Dedifferentiated amniotic fluid mesenchymal stem cell (primary cell): Measurements from ENCODE around the gene UCK2.

Experiments
- DNase-seq: peaks from one replicate; pipeline ENCODE4 v3.0.0-alpha.2; 2016; ENCODE audit errors: extremely low spot score

The UCK2 gene

DNA sequence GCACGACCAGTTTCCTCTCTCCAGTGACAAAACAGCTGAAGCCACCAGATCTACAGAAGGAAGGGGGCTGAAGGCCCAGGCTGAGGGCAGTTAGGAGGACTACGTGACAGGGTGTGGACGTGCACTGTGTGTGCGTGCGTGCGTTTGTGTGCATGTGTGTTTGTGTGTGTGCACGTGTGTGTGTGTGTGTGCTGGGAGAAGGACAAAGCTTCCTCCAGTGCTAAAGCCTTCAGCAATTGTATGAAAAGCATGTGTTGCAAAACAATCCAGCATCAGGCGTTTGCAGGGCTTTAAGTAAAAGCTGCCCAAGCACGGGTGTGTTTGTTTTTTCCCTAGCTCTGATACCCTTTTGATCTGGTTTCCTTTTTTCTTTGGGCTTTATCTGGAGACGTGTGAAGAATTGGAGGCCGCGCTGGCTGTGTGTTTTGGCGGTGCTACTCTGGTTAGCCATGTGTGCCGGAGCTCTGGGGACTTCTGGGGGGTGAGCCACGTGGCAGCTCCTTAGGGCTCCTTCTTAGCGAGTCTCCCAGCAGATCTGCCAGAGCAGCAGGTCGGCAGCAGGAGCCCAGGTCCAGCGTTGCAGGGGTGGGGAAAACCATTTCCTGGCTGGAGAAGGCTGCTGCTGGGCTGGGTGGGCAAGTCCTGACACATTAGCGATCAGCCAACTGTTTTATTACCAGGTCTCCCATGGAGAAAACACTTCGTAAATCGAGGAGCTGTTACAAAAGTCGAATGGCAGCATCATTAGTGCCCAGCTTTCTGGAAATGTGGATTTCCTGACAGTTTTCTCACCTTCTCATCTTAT is 73.4 kb downstream of the UCK2 start:
- no peak for DNase-seq

DNA sequence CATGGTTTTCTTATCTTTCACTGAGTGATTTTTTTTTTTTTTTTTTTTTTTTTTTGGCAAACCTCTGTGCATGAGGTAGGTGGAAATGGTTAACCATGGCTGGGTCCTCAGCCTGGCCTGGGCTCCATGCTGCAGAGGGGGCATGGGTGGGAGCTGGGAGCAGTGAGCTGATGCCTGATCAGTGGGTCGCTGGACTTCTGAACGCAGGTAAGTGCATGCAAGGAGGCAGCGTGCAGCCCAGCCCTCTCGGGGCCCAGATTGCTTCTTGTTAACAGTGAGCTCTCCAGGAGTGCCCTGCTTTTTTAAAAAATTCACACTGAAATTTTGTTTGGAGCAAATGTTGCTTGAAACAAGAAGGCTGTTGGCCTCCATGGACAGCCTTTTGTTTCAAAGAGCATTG is 75.2 kb downstream of the UCK2 start:
- DNase-seq: no peak

DNA sequence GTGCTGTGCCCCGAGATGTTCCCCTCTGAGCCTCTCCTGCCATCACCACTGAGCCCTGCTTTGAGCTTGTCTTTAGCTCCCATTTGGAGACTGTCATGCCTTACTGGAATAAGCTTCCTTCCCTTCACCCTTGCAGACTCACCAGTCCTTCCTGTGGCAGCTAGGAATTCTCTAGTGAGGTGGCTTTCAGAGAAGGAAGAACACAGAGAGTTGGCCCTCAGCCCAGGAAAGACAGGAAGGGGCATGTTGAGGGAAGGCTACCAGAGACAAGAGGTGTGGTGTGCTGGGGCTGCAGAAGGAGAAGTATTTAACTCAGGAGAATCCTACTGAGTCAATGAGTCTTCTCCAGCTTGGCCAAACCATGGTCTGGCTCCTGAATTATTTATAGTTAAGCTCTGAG is 76.3 kb downstream of the UCK2 start:
- DNase-seq: no peak

DNA sequence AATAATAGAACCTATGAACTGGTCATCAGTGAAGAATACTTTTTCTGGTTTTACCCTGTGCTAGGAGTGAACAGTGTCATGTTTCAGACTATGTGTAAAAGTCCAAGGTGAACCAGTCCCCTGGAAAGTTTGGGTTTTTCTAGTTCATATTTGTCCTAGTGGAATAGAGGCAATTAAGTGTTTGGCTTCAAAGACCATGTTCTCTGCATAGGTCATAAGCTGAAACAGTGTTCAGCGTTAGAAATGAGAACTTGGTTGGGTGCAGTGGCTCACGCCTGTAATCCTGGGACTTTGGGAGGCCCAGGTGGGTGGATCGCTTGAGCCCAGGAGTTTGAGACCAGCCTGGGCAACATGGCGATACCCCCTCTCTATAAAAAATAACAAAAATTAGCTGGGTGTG is 77.5 kb downstream of the UCK2 start:
- no peak for DNase-seq

DNA sequence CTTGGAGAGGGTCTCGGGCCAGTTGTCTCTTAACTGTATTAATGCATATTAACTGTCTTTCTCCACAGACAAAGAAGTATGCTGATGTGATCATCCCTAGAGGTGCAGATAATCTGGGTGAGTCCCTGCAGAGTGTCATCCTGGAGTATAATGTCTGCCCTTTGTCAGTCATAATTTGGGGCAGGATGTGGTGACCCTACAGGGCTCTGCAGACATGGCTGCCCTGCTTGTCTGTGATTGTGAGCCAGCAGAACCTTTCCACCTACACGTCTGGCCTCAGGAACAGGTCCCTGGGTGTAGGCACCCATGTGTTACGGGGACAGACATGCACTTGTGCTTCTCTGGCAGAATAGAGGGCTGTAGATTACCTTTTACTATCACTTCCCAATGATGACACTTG is 78.4 kb downstream of the UCK2 start:
- DNase-seq: no peak

DNA sequence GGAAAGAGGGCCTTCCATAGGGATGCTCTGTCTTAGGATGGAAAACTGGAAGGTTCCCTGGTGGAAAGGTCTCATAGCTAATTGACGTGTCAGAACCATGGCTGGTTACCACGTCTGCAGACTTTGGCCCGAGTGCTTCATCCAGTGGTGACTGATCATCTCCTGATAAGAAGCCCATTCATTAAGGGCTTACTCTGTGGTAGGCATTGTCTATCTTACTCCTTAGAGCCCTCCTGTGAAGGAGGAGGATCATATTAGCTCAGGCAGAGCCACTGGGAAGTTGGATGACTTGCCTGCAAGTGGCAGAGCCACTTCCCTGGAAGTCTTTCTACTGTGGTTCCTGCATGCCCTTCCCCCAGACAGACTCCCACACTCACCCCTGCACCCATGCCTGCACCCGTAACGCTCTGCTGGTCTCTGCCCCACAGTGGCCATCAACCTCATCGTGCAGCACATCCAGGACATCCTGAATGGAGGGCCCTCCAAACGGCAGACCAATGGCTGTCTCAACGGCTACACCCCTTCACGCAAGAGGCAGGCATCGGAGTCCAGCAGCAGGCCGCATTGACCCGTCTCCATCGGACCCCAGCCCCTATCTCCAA is 79.9 kb downstream of the UCK2 start:
- DNase-seq: no peak

DNA sequence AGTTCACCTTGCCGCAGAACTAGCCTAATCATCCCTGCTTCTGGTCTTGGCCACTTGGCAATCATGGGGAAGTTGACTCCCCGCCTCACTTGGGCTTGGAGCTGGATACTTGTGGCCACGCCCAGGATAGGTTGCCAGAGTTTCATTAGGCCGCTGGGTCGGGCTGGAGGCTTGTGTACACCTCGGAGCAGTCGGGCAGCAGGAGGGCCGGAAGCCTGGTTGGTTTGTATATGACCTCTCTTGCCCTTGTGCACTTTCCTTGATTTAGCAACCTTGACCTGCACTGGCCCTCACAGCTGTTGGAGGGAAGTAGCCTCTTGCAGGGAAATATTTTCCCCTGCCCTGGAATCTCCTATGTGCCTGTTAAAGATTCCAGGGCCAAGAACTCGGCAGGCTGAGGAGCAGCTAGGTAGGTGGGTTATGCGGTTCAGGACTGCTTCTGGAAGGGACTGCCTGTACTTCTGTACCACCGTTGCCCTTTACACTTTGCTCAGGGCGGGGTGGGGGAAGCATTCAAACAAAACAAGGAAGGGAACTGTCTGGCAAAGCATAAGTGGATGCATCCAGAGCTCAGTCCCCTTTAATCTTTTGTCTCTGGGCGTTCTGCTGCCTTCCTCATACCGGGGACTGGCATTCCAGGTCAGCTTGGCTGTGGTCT is 83.5 kb downstream of the UCK2 start:
- no peak for DNase-seq

DNA sequence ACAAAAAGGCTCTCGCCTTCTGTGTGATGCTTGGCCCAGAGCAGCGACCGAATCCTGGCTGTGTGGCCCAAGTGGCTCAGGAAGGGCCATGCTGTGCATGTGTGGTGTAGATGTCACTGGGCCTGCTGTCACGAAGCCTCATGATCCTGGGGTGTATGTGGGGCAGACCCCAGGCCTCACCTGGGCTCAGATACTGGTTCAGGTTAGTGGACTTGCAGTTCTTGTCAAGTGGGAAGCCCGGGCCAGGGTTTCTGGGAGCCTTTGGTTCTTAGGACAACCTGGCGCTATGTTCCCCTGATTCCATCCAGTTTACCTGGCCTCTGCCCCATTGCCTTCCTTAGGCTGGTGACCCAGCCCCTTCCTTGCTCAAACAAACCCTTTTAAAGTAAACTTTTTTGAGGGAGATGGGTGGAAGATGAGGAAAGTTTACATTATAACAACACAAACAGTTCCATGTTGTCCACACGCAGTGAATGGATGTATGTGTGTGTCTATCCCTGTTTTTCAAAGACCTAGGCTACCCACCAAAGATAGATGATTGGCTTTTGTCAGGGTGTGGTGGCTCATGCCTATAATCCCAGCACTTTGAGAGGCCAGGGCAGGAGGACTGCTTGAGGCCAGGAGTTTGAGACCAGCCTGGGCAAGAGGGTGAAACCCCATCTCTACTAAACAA is 84.3 kb downstream of the UCK2 start:
- no peak for DNase-seq

DNA sequence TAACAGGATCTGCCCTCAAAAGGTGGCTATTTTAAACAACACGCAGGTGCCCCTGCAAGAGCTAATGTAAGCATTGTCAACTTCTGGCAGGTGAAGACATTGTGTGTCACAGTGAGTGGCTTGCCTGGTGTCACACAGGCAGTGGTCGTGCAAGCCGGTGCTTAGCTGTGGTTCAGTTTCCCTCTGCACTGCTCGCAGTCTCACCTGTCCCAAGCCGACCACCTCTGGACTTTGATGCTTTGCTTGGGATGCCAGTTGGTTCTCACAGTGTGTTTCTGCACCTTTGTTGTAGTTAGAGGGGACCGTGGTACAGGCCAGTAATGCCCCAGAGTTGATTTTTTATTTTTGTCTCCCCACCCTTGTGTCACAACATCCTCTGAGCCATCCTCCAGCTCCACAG is 85.2 kb downstream of the UCK2 start:
- DNase-seq: no peak

DNA sequence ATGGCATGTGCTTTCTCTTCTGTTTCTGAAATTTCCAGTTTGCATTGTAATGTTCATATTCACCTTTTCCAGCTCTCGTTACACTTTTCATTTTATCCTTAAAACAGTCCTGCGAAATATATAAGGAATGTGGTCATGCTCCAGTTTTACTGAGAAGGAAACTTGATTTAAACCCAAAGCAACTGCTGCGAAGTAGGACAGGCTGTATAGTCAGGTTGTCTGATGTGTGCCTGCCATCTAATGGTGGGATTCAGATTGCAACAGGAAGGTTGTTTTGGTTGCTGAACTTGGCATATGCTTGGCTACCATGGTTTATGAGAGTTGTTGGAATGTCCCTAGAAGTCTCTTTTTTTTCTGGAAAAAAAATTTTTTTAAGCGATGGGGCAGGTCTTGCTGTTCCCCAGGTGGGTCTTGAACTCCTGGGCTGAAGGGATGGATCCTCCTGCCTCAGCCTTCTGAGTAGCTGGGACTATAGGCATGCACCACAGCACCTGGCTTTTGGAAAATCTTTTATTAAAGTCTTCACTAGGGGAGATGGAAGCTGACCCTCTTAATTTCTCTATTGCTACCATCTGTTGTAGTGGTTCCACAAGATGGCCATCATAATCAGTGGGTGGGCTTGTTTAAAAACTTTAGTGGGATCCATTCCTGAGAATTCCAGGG is 86.9 kb downstream of the UCK2 start:
- peak; percentile 83 for DNase-seq

DNA sequence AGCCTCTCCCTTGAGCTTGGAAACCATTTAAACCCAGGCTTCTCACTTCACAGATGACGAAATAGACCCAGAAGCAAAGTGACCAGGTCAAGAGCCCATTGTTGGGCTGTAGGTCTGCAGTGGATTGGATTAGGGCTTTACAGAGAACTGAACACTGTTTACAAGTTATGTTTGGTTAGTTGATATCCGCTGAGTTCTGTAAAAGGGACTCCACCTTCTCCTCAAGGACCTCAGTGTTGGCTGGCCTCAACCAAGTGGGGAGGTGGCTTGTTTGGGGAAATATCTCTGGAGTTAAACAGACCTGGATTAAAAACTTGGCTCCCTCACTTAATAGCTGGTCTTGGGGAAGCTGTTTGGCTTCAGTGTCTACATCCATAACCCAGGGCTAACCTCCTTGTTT is 88.1 kb downstream of the UCK2 start:
- no peak for DNase-seq

DNA sequence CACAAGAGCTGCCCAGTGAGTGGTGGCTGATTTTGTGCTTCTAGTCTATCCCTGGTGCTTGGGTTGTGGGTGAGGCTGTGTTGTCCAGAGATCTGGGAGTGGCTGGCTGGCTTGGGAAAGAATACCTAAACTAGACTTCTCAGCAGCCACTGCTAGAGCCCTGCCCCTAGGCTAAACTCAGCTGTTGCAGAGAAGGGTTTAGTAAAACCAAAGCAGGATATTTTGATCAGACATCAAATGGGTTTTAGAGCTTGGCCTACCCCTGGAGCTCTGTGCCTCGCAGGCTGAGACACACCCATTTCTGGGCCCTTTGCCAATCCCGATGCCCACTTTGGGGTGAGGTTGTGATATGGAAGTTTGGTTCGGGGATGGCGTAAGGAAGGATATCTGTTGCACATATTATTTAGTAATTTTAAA is 88.5 kb downstream of the UCK2 start:
- no peak for DNase-seq

DNA sequence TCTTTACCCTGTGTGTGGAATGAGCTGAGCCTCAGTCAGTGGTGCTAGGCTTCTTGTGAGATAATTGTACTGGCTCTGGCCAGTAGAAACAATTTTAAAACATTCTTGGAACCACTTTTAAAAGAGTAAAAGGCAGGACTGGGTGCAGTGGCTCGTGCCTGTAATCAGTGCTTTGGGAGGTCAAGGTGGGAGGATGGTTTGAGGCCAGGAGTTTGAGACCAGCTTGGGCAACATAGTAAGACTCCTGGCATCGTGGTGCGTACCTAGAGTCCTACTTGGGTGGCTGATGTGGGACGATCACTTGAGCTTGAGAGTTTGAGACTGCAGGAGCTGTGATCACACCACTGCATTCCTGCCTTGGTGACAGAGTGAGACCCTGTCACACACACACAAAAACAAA is 89.8 kb downstream of the UCK2 start:
- DNase-seq: no peak

DNA sequence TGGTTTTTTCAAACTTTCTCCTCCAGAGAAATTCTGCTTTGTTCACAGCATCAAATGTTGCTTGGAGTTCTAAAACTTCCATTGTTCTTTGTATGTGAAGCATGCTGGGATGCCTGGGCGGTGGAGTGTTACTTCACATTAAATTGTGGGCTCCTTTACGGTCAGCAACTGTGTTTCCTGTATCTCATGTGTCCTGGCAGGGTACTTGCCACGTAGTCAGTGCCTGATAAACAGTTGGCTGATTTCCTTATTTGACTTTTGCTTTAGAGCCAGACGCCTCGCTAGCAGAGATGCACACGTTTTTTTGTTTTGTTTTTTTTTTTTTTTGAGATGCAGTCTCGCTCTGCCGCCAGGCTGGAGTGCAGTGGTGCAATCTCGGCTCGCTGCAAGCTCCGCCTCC is 96.7 kb downstream of the UCK2 start:
- no peak for DNase-seq

DNA sequence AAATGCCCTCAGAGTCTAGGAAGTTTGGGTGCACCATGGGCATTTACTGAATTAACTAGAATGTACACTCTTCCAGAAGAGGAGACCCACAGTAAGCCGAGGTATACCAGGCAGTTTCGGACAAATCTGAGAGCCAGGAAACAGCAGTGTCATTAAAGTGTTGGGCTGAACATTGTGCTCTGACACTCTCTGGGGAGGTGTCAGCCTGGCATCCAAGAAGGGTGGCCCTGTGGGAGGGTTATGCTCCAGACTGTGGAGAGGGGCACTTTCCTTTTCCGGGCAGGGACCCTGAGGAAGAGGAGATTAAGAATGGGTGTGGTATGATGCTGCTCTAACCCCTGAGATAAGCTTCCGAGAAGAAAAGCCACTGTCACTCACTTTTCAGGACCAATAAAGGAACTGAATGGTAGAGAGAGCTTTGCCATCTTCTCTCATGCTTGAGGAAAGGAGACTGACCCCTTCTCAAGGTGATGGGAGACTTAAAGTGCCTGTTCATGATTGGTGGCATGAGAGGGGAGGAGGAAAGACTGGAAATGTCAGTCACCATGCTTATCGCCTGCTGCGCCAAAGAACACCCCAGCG is 98.2 kb downstream of the UCK2 start:
- no peak for DNase-seq

DNA sequence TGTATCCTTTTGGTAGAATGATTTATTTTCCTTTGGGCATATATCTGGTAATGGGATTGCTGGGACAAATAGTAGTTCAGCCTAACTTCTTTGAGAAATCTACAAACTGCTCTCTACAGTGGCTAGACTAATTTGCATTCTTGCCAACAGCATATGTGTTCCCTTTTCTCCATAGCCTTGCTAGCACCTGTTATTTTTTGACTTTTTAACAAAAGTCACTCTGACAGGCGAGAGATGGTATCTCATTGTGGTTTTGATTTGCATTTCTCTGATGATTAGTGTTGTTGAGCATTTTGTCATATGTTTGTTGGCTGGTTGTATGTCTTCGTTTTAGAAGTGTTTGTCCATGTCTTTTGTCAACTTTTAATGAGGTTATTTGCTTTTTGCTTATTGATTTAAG is 99.8 kb downstream of the UCK2 start:
- no peak for DNase-seq

DNA sequence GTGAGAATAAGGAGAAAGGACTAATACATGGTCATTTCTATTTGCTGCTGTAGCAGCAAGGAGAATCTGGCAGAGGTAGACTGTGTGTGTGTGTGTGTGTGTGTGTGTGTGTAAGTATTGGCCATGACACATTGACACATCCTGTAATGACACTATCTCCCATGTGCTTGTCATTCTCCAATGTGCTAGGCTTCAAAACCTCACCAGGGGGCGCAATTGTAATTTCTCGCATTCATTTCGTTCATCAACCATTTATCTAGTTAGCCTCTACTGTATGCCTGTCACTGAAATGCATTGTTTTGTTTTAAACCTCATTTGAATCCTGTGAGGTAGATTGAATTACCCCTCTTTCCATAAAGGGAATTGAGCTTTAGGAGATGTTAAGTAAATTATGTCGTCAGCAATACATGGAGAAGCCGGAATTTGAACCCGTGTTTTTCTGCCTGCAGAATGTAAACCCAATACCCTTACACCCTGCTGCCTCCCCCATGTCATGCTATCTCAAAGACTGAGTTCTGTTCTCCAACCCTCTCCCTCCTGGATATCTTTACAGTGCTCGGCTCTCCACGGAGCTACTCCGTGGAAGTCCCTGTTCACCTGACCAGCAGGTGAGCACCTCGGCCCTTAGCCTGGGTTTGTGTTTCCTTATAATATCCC is 100.8 kb downstream of the UCK2 start:
- DNase-seq: peak; percentile 42

DNA sequence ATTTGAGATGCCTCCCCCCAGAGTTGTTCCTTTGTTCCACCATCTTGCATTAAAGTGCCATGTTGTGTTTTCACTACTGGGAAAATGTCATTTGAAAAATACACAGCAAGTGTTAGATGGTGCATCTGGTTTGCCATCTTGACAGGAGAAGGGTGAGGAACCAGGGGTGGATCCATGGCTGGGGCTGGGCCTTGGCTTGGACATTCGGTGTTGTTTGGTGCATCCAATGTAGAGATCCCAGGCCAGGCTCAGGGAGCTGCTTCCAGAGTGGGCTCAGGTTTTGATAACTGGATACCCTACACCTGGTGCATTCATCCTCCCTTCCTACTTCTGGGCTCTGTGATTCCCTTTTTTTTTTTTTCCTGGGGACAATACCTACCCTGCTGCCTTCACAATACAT is 103.5 kb downstream of the UCK2 start:
- DNase-seq: no peak

DNA sequence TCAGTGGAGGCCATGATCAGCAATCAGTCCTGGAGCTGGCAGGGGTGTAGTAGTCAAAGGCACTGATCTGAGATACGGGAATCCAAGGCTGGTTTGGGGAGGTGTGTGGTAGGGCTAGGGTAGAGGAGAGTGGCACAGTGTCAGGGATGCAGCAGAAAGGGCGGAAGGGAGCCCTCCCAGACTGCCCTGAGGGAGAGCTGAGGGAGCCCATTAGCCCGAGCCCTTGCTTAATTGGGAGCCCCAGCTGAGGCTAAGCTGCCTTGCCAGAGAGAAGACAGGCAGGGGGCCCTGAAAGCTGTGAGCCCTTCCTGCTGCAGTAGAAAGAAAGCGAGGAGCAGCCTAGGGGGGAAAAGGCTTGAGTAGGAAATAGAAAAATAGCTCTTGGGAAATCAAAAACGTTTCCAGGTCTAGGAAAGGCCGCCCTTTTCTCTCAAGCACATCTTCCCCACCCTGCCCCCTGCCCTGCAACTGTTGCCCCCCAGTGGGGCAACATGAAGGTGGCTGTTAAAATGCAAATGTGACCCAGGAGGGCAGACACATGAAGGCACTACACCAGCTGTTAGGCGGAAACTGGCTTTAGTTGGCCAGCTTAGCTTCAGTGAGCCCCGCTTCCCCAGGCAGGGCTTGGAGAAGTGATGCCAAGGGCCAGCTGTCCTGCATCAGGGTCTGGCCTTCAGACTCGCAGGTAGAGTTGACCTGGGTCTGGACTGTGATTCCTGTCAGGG is 106.2 kb downstream of the UCK2 start:
- DNase-seq: no peak

DNA sequence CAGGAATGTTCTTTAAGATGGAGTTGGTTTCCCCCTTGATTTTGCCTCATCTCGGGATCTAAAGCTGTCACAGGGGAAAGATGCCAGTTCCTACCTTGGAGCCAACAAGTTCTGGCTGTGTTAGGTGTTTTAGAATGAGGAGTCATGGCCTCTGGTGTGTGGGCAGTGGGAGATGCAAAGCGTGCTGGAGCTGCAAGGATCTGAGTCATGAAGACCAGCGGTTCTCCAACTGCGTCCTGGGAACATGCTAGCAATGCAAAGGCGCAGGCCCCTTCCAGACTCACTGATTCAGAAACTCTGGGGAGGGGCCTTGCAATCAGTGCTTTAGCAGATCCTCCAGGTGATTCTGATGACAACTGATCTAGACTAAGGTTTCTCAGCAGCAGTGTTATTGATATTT is 109.1 kb downstream of the UCK2 start:
- no peak for DNase-seq

DNA sequence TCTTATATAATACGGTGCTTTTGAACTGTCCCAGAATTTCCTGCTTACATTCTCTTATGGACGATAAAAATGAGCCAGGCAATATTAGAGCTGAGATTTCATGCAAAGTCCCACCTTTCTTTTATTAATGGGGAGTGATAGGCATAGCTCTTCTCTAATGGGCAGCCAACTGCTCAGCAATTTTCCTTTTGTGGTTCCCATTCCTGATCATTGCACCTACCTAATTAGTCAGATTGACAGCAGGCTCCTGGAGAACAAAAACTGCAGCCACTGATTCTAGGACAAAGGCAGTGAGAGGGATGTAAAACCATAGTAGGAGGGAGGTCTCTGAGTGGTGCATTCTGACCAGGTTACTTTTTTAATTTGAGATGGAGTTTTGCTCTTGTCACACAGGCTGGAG is 110.4 kb downstream of the UCK2 start:
- DNase-seq: no peak
